Measurements from ENCODE around the gene ECSIT. TPM values are rescaled to one million over a fixed set of nuclear protein-coding genes. Genes with fewer than 3 reads are reported as not detected.

The ECSIT gene
- polyA plus RNA-seq, 4 donors = 39.9 to 106 (median 86.9) TPM

DNA sequence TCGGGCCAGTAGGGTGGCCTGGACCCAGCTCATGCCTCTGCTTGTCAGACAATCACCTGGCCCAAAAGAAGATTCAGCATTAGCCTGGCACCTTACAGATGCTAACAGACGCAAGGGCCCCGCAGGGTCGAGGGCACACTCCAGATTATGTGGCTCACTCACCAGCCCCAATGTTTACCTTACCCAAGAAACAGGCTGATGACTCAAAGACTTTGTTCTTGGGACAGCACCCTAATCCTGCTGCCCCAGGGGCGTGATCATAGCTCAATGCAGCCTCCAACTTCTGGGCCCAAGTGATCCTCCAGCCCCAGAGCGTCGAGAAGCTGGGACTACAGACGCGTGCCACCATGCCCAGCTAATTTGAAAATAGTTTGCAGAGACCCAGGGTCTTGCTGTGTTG, 9.8 kb downstream of the ECSIT start:
- Histone ChIP-seq H3K27me3 (ENCODE audit: control insufficient read depth in 3 of 3, insufficient read depth in 3 of 3, low read length in 3 of 3) (no peaks in the 10 kb centered on the region), H3K4me3 (ENCODE audit: low read depth in 1 of 3, low read length in 3 of 3) (no peak overlapping the region), H3K36me3 (ENCODE audit: control insufficient read depth in 3 of 3, insufficient read depth in 2 of 3, low read depth in 1 of 3, low read length in 3 of 3) (peaks cover 3 to 72% (median 10%) of the 10 kb centered on the region in 3 donors), H3K4me1 (ENCODE audit: control insufficient read depth in 3 of 3, insufficient read depth in 2 of 3, low read depth in 1 of 3, low read length in 2 of 3) (no peaks in the 10 kb centered on the region), H3K27ac (ENCODE audit: low read depth in 1 of 3, low read length in 2 of 3) (no peak overlapping the region), H3K9me3 (ENCODE audit: control insufficient read depth in 2 of 2, insufficient read depth in 1 of 2, low read depth in 1 of 2, low read length in 1 of 2) (no peaks in the 10 kb centered on the region)
- 86 to 95% (median 88%) methylated on average over 9 of the region's 9 CpGs for WGBS, 3 donors
- DNase-seq (no peak), FAIRE-seq (no peak)

- no peak for DNase-seq
- FAIRE-seq = no peak
- no peaks in the 10 kb centered on the region for H3K4me1 ChIP-seq (ENCODE audit: control insufficient read depth in 3 of 3, insufficient read depth in 2 of 3, low read depth in 1 of 3, low read length in 2 of 3)
- no peaks in the 10 kb centered on the region for H3K9me3 ChIP-seq (ENCODE audit: control insufficient read depth in 2 of 2, insufficient read depth in 1 of 2, low read depth in 1 of 2, low read length in 1 of 2)
- no peaks in the 10 kb centered on the region for H3K27me3 ChIP-seq (ENCODE audit: control insufficient read depth in 3 of 3, insufficient read depth in 3 of 3, low read length in 3 of 3)
- H3K4me3 ChIP-seq (ENCODE audit: low read depth in 1 of 3, low read length in 3 of 3) = no peak overlapping the region
- H3K27ac ChIP-seq (ENCODE audit: low read depth in 1 of 3, low read length in 2 of 3) = no peak overlapping the region
- peaks cover 3 to 76% (median 16%) of the 10 kb centered on the region in 3 donors for H3K36me3 ChIP-seq (ENCODE audit: control insufficient read depth in 3 of 3, insufficient read depth in 2 of 3, low read depth in 1 of 3, low read length in 3 of 3)
- WGBS, 3 donors = 96 to 97% (median 96%) methylated on average over 20 of the region's 20 CpGs
Observed at GRCh38 chr19:11513946-11514345, 15.0 kb downstream of the ECSIT start.

DNA sequence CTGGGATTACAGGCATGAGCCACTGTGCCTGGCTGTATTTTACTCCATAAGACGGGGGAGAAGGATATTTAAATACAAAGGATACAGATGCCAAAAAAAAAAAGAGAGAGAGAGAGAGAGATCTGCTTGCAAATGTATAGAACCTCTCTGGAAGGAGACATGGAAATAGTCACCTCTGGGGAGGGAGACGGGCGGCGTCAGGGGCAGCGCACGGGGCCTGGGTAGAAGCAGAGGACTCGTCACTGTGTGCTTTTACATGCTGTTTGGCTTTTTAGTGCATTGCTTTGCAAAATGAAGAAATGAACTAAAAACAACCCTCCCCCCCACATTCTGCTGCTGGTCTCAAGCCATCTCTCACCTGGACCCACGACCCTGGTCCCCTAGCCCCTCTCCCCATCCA, 18.5 kb downstream of the ECSIT start:
- DNase-seq (no peak), FAIRE-seq (no peak)
- Histone ChIP-seq H3K4me1 (ENCODE audit: control insufficient read depth in 3 of 3, insufficient read depth in 2 of 3, low read depth in 1 of 3, low read length in 2 of 3) (peaks cover 0 to 5% (median 0%) of the 10 kb centered on the region in 3 donors), H3K36me3 (ENCODE audit: control insufficient read depth in 3 of 3, insufficient read depth in 2 of 3, low read depth in 1 of 3, low read length in 3 of 3) (peaks cover 0 to 62% (median 8%) of the 10 kb centered on the region in 3 donors), H3K27me3 (ENCODE audit: control insufficient read depth in 3 of 3, insufficient read depth in 3 of 3, low read length in 3 of 3) (no peaks in the 10 kb centered on the region), H3K27ac (ENCODE audit: low read depth in 1 of 3, low read length in 2 of 3) (no peak overlapping the region), H3K9me3 (ENCODE audit: control insufficient read depth in 2 of 2, insufficient read depth in 1 of 2, low read depth in 1 of 2, low read length in 1 of 2) (no peaks in the 10 kb centered on the region), H3K4me3 (ENCODE audit: low read depth in 1 of 3, low read length in 3 of 3) (no peak overlapping the region)
- WGBS, 3 donors = 93 to 97% (median 95%) methylated on average over 8 of the region's 8 CpGs

DNA sequence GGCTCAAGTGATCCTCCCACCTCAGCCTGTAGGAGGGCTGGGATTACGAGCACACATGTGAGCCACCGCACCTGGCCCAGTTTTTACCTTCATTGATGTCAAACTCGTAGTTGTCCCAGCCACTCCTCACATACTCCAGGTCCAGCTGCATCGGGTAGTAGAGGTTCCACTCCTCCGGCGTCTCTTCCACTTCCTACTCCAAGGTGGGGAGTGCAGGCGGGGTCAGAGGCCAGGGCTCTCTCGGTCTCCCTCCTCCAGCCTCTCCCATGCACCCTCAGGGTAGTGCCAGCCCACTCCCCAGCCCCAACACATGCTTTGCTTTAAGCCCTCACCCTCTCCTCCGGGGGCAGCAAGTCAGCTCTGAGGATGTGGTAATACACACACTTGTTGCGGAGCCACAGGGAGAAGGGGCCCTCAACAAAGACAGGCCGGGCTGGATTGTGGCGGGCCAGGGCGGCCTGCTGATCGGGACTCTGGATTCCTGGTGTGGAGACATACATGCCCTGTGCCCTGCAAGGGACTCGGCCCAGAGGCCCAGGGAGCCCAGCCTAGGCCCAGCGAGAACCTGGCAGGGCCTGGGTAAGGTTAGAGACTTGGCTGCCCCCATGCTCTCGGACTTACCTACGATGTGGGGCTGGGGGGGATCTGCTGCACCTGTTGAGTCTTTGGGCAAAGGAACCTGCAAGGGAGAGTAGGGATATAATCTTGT, 21.4 kb downstream of the ECSIT start:
- no peak overlapping the region for H3K27ac ChIP-seq (ENCODE audit: low read depth in 1 of 3, low read length in 2 of 3)
- no peaks in the 10 kb centered on the region for H3K9me3 ChIP-seq (ENCODE audit: control insufficient read depth in 2 of 2, insufficient read depth in 1 of 2, low read depth in 1 of 2, low read length in 1 of 2)
- peaks cover 0 to 5% (median 0%) of the 10 kb centered on the region in 3 donors for H3K4me1 ChIP-seq (ENCODE audit: control insufficient read depth in 3 of 3, insufficient read depth in 2 of 3, low read depth in 1 of 3, low read length in 2 of 3)
- no peaks in the 10 kb centered on the region for H3K27me3 ChIP-seq (ENCODE audit: control insufficient read depth in 3 of 3, insufficient read depth in 3 of 3, low read length in 3 of 3)
- H3K36me3 ChIP-seq (ENCODE audit: control insufficient read depth in 3 of 3, insufficient read depth in 2 of 3, low read depth in 1 of 3, low read length in 3 of 3) = peaks cover under 1 to 49% (median 4%) of the 10 kb centered on the region in 3 donors
- H3K4me3 ChIP-seq (ENCODE audit: low read depth in 1 of 3, low read length in 3 of 3) = no peak overlapping the region
- DNase-seq (no peak), FAIRE-seq (no peak)
- 90 to 91% (median 90%) methylated on average over 17 to 18 of the region's 18 CpGs for WGBS, 3 donors

DNA sequence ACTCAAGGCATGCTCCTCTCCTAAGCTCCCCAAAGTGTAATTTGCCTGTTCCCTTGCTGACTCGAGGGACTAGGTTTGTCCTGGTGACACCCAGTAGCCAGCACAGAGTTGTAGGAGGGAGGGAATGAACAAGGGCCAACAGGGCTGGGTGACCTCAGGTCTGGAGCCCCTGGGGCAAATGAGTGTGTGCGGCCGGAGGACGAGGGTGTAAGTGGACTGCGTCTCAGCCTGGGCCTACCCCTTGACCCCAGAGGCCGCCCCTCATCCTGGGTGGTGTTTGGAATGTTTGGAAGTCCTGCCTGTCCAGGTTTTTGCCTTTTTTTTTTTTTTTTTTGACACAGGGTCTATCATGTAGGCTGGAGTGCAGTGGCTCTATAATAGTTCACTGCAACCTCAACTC, 22.0 kb downstream of the ECSIT start:
- Histone ChIP-seq H3K36me3 (ENCODE audit: control insufficient read depth in 3 of 3, insufficient read depth in 2 of 3, low read depth in 1 of 3, low read length in 3 of 3) (peaks cover 3 to 47% (median 4%) of the 10 kb centered on the region in 3 donors), H3K4me1 (ENCODE audit: control insufficient read depth in 3 of 3, insufficient read depth in 2 of 3, low read depth in 1 of 3, low read length in 2 of 3) (peaks cover 0 to 5% (median 0%) of the 10 kb centered on the region in 3 donors), H3K27ac (ENCODE audit: low read depth in 1 of 3, low read length in 2 of 3) (no peak overlapping the region), H3K27me3 (ENCODE audit: control insufficient read depth in 3 of 3, insufficient read depth in 3 of 3, low read length in 3 of 3) (no peaks in the 10 kb centered on the region), H3K4me3 (ENCODE audit: low read depth in 1 of 3, low read length in 3 of 3) (no peak overlapping the region), H3K9me3 (ENCODE audit: control insufficient read depth in 2 of 2, insufficient read depth in 1 of 2, low read depth in 1 of 2, low read length in 1 of 2) (no peaks in the 10 kb centered on the region)
- FAIRE-seq = no peak
- WGBS, 3 donors = 91 to 96% (median 92%) methylated on average over 6 of the region's 6 CpGs
- no peak for DNase-seq

GRCh38 chr19:11506101-11506555, 22.8 kb downstream of the ECSIT start:
- H3K36me3 ChIP-seq (ENCODE audit: control insufficient read depth in 3 of 3, insufficient read depth in 2 of 3, low read depth in 1 of 3, low read length in 3 of 3) = peaks cover 3 to 48% (median 4%) of the 10 kb centered on the region in 3 donors
- H3K4me3 ChIP-seq (ENCODE audit: low read depth in 1 of 3, low read length in 3 of 3) = peak overlapping the region; percentile 68 to 88 (median 80)
- WGBS, 3 donors = 24 to 35% (median 31%) methylated on average over 16 to 20 of the region's 20 CpGs
- no peak for DNase-seq
- H3K4me1 ChIP-seq (ENCODE audit: control insufficient read depth in 3 of 3, insufficient read depth in 2 of 3, low read depth in 1 of 3, low read length in 2 of 3) = peaks cover 0 to 5% (median 0%) of the 10 kb centered on the region in 3 donors
- H3K27ac ChIP-seq (ENCODE audit: low read depth in 1 of 3, low read length in 2 of 3) = peak overlapping the region; percentile 61 to 82 (median 66)
- no peaks in the 10 kb centered on the region for H3K9me3 ChIP-seq (ENCODE audit: control insufficient read depth in 2 of 2, insufficient read depth in 1 of 2, low read depth in 1 of 2, low read length in 1 of 2)
- no peaks in the 10 kb centered on the region for H3K27me3 ChIP-seq (ENCODE audit: control insufficient read depth in 3 of 3, insufficient read depth in 3 of 3, low read length in 3 of 3)
- FAIRE-seq = no peak

DNA sequence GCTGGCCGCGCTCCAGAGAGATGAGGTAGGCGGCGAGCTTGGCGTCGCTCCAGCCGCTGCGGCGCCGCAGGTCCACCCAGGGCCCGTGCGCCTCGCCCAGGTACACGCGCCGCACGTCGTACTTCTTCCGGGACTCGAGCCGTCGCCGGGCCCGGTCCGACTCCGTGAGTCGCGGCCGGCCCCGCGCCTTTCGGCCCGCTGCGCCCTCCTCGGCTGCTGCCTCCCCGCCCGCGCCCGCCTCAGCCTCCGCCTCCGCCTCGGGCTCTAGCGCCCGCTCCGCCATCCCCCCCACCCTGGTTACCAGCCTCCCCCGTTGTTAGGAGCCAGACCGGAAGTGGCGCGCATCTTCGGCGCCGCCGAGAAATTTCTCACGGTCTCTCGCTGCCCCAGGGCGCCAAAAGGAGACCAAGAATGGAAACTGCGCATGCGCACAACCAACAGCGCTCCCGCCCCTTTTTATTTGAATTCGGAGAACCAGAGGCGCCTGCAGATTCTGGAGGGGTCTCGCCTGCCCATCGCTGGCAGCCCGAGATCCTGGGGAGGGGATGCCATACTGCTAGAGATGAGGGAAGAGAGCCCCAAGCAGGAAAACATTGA, 23.3 kb downstream of the ECSIT start, which contains the start of gene ZNF653:
Gene ZNF653 (minus strand): TSS at position 336 of the 597 bp plus-strand sequence. CDS start 53 bp downstream, at position 283.
- Histone ChIP-seq H3K27ac (ENCODE audit: low read depth in 1 of 3, low read length in 2 of 3) (peak within 1 kb of the TSS; percentile 80 to 97 (median 82)), H3K36me3 (ENCODE audit: control insufficient read depth in 3 of 3, insufficient read depth in 2 of 3, low read depth in 1 of 3, low read length in 3 of 3) (peaks cover under 1 to 47% (median 3%) of the 10 kb centered on the region in 3 donors), H3K4me3 (ENCODE audit: low read depth in 1 of 3, low read length in 3 of 3) (peak within 1 kb of the TSS; percentile 68 to 88 (median 80)), H3K4me1 (ENCODE audit: control insufficient read depth in 3 of 3, insufficient read depth in 2 of 3, low read depth in 1 of 3, low read length in 2 of 3) (peaks cover 0 to 5% (median 0%) of the 10 kb centered on the region in 3 donors), H3K9me3 (ENCODE audit: control insufficient read depth in 2 of 2, insufficient read depth in 1 of 2, low read depth in 1 of 2, low read length in 1 of 2) (no peaks in the 10 kb centered on the region), H3K27me3 (ENCODE audit: control insufficient read depth in 3 of 3, insufficient read depth in 3 of 3, low read length in 3 of 3) (no peaks in the 10 kb centered on the region)
- WGBS, 3 donors = 0 to 1% (median 1%) methylated on average over 40 to 65 of the region's 65 CpGs
- peak; percentile 94 to 98 for DNase-seq
- no peak for FAIRE-seq

- peaks cover 0 to 5% (median 0%) of the 10 kb centered on the region in 3 donors for H3K4me1 ChIP-seq (ENCODE audit: control insufficient read depth in 3 of 3, insufficient read depth in 2 of 3, low read depth in 1 of 3, low read length in 2 of 3)
- FAIRE-seq (no peak), DNase-seq (peak; percentile 97 to 98)
- peaks cover 0 to 46% (median 3%) of the 10 kb centered on the region in 3 donors for H3K36me3 ChIP-seq (ENCODE audit: control insufficient read depth in 3 of 3, insufficient read depth in 2 of 3, low read depth in 1 of 3, low read length in 3 of 3)
- no peaks in the 10 kb centered on the region for H3K9me3 ChIP-seq (ENCODE audit: control insufficient read depth in 2 of 2, insufficient read depth in 1 of 2, low read depth in 1 of 2, low read length in 1 of 2)
- peak overlapping the region; percentile 80 to 97 (median 82) for H3K27ac ChIP-seq (ENCODE audit: low read depth in 1 of 3, low read length in 2 of 3)
- no peaks in the 10 kb centered on the region for H3K27me3 ChIP-seq (ENCODE audit: control insufficient read depth in 3 of 3, insufficient read depth in 3 of 3, low read length in 3 of 3)
- peak overlapping the region; percentile 68 to 88 (median 80) for H3K4me3 ChIP-seq (ENCODE audit: low read depth in 1 of 3, low read length in 3 of 3)
- 0 to 1% (median 1%) methylated on average over 12 to 33 of the region's 33 CpGs for WGBS, 3 donors
Observed at GRCh38 chr19:11505032-11505503, 23.9 kb downstream of the ECSIT start.
